Left ventricle myocardium inferior (tissue), 1 donor: Measurements from ENCODE around the gene CIRBP. TPM values are rescaled to one million over a fixed set of nuclear protein-coding genes. Genes with fewer than 3 reads are reported as not detected.

Experiments used
- DNase-seq: peaks from one replicate; pipeline ENCODE4 v3.0.0-alpha.2; 2020
- H3K27ac ChIP-seq: fragments of 200-600 bp; replicated peaks from 2 replicates; pipeline ENCODE4 v1.8.0; 2021
- H3K27me3 ChIP-seq: fragments of 200-600 bp; 2 replicates; pipeline ENCODE4 v1.8.0; 2021; ENCODE audit warnings: low read depth
- H3K36me3 ChIP-seq: fragments of 200-600 bp; 2 replicates; pipeline ENCODE4 v1.8.0; 2021
- H3K4me1 ChIP-seq: fragments of 200-600 bp; 2 replicates; pipeline ENCODE4 v1.8.0; 2021
- H3K4me3 ChIP-seq: fragments of 200-600 bp; 2 replicates; pipeline ENCODE4 v1.8.0; 2021; ENCODE audit warnings: mild to moderate bottlenecking, moderate library complexity
- H3K9me3 ChIP-seq: fragments of 200-600 bp; replicated peaks from 2 replicates; pipeline ENCODE4 v1.8.0; 2021
- CTCF ChIP-seq: fragments of 200-600 bp; IDR thresholded peaks from 2 replicates; pipeline ENCODE4 v1.8.0; 2021; ENCODE audit warnings: antibody characterized with exemption, mild to moderate bottlenecking, borderline replicate concordance
- intact Hi-C: fragments of 100-400 bp; cut with micrococcal nuclease; formaldehyde crosslinking; loops from one replicate; pipeline ENCODE4 v1.11.0; 2022
- total RNA-seq: library from RNA; stranded (reverse); fragmentation: NEBNext Ultra II Directional; extraction: Animal tissue kit (Norgen Biotek cat#: 25700); gene quantifications from one replicate; pipeline ENCODE4 v1.2.1, GENCODE V29; 2021
- donor health status: DM: no; HTN: yes; CAD: no; lungs with severe emphysema.

Gene CIRBP
- total RNA-seq, 1 donor from 2014 or later: 229 TPM

GRCh38 chr19:1237754-1238368, 31.3 kb upstream of the CIRBP start, which contains the start of gene CBARP:
Gene CBARP, minus strand, starts transcription at chr19:1238005. Its CDS starts 1,905 bp downstream, at chr19:1236100.
- H3K9me3 ChIP-seq: no peaks in the 10 kb centered on the region
- peak; percentile 44 for DNase-seq
- TF ChIP-seq CTCF: no peak
- intact Hi-C loops: no loop called here
- H3K27me3 ChIP-seq: peaks cover 6% of the 10 kb centered on the region
- peaks cover 62% of the 10 kb centered on the region for H3K4me1 ChIP-seq
- peak within 1 kb of the TSS; percentile 73 for H3K4me3 ChIP-seq
- peak within 1 kb of the TSS; percentile 33 for H3K27ac ChIP-seq
- H3K36me3 ChIP-seq: no peaks in the 10 kb centered on the region

- intact Hi-C loops: no loop called here
- Histone ChIP-seq H3K27ac (peak overlapping the region; percentile 33), H3K4me3 (peak overlapping the region; percentile 73), H3K27me3 (peaks cover 6% of the 10 kb centered on the region), H3K4me1 (peaks cover 62% of the 10 kb centered on the region), H3K36me3 (no peaks in the 10 kb centered on the region), H3K9me3 (no peaks in the 10 kb centered on the region)
- no peak for DNase-seq
- TF ChIP-seq CTCF: no peak
Measured at GRCh38 chr19:1238369-1239303, 30.5 kb upstream of the CIRBP start.

GRCh38 chr19:1239420-1239795, 29.7 kb upstream of the CIRBP start:
- Histone ChIP-seq H3K4me1 (peaks cover 68% of the 10 kb centered on the region), H3K9me3 (no peaks in the 10 kb centered on the region), H3K27me3 (peaks cover 6% of the 10 kb centered on the region), H3K27ac (peak overlapping the region; percentile 100), H3K36me3 (no peaks in the 10 kb centered on the region), H3K4me3 (peak overlapping the region; percentile 90)
- DNase-seq: no peak
- intact Hi-C loops: no loop called here
- no peak for TF ChIP-seq CTCF

GRCh38 chr19:1239796-1240737, 29.1 kb upstream of the CIRBP start:
- Histone ChIP-seq H3K9me3 (no peaks in the 10 kb centered on the region), H3K27ac (peak overlapping the region; percentile 100), H3K36me3 (no peaks in the 10 kb centered on the region), H3K4me1 (peaks cover 75% of the 10 kb centered on the region), H3K27me3 (peaks cover 6% of the 10 kb centered on the region), H3K4me3 (peak overlapping the region; percentile 90)
- intact Hi-C loops: no loop called here
- DNase-seq: peak; percentile 90
- TF ChIP-seq CTCF: peak; percentile 93

- intact Hi-C loops: no loop called here
- H3K4me1 ChIP-seq: peaks cover 83% of the 10 kb centered on the region
- TF ChIP-seq CTCF: no peak
- H3K36me3 ChIP-seq: no peaks in the 10 kb centered on the region
- no peak for DNase-seq
- peak overlapping the region; percentile 90 for H3K4me3 ChIP-seq
- H3K9me3 ChIP-seq: no peaks in the 10 kb centered on the region
- peak overlapping the region; percentile 100 for H3K27ac ChIP-seq
- peaks cover 6% of the 10 kb centered on the region for H3K27me3 ChIP-seq
Measured at GRCh38 chr19:1240925-1241324, 28.2 kb upstream of the CIRBP start.
